ENCODE results near the gene UGT1A8. TPM values are rescaled to one million over a fixed set of nuclear protein-coding genes. Genes with fewer than 3 reads are reported as not detected.

The UGT1A8 gene
- total RNA-seq, 4 donors from 2014 or later = 1.1 to 15.1 (median 9.4) TPM

DNA sequence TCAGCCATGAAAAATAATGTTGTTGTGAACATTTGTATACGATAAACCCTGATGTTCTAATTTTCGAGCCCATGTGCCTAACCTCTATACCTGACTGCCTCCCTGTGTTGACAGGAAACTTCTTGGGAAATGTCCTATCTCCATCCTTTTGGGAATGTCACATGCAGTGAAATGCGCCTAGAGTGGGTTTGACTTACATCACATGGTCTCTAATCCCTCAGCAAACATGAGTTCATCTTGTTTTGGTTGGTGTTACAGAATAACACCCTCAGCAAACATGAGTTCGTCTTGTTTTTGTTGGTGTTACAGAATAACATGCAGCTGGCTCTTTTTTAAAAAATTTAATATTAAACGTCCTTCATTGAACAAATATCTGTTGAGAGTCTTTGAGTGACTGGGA, 70.9 kb downstream of the UGT1A8 start:
- Histone ChIP-seq H3K4me1 (peaks cover 0 to 45% (median 35%) of the 10 kb centered on the region in 4 donors), H3K4me3 (no peak overlapping the region), H3K36me3 (no peaks in the 10 kb centered on the region), H3K9me3 (no peaks in the 10 kb centered on the region), H3K27ac (no peak overlapping the region), H3K27me3 (no peaks in the 10 kb centered on the region)
- no peak for DNase-seq
- no peak for TF ChIP-seq EP300 (IDR thresholded peaks at IDR 0.05; ENCODE audit: low read depth)
- TF ChIP-seq POLR2A (IDR thresholded peaks at IDR 0.05) = no peak
- TF ChIP-seq POLR2AphosphoS5 (IDR thresholded peaks at IDR 0.05) = no peak
- TF ChIP-seq, protein P1, sequence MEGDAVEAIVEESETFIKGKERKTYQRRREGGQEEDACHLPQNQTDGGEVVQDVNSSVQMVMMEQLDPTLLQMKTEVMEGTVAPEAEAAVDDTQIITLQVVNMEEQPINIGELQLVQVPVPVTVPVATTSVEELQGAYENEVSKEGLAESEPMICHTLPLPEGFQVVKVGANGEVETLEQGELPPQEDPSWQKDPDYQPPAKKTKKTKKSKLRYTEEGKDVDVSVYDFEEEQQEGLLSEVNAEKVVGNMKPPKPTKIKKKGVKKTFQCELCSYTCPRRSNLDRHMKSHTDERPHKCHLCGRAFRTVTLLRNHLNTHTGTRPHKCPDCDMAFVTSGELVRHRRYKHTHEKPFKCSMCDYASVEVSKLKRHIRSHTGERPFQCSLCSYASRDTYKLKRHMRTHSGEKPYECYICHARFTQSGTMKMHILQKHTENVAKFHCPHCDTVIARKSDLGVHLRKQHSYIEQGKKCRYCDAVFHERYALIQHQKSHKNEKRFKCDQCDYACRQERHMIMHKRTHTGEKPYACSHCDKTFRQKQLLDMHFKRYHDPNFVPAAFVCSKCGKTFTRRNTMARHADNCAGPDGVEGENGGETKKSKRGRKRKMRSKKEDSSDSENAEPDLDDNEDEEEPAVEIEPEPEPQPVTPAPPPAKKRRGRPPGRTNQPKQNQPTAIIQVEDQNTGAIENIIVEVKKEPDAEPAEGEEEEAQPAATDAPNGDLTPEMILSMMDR (IDR thresholded peaks at IDR 0.05) = no peak
- 52 to 73% methylated on average over 2 to 5 of the region's 5 CpGs for WGBS, 2 donors (ENCODE audit: low coverage in 1 of 2)
- in situ Hi-C loops (cut with MboI; ENCODE audit: low pct_ligation_motif_present in 1 of 4, low pct_unique_long_range_greater_than_20kb in 1 of 4, low sequenced_read_pairs in 3 of 4) = no loop called here
- intact Hi-C loops (cut with DNase I; ENCODE audit: low total_unique reads) = no loop called here

DNA sequence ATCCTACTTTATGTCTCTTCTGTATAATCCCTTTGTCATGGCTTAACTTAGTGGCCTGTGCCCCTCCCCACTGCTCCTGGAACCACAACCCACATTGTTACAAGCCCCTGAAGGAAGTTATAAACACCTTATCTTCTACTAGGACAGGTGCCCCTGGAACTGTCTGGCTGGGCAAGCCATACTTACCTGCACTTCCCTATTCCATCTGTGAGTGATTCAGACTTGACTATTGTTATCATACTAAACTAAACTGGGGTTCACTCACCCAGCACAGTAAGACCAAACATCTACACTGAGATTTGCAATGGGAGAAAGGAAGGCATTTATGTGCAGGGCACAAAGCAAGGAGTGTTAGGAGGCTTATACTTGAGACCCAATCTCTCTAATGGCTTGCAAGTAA, 71.6 kb downstream of the UGT1A8 start:
- H3K9me3 ChIP-seq = no peaks in the 10 kb centered on the region
- peaks cover 0 to 48% (median 36%) of the 10 kb centered on the region in 4 donors for H3K4me1 ChIP-seq
- in situ Hi-C loops (cut with MboI; ENCODE audit: low pct_ligation_motif_present in 1 of 4, low pct_unique_long_range_greater_than_20kb in 1 of 4, low sequenced_read_pairs in 3 of 4) (no loop called here), intact Hi-C loops (cut with DNase I; ENCODE audit: low total_unique reads) (no loop called here)
- H3K4me3 ChIP-seq = no peak overlapping the region
- no peaks in the 10 kb centered on the region for H3K36me3 ChIP-seq
- no peak for DNase-seq
- H3K27ac ChIP-seq = peak overlapping the region in 2 of 4 donors; percentile 32 to 54
- H3K27me3 ChIP-seq = no peaks in the 10 kb centered on the region
- TF ChIP-seq POLR2AphosphoS5 (IDR thresholded peaks at IDR 0.05) (no peak), POLR2A (IDR thresholded peaks at IDR 0.05) (no peak), EP300 (IDR thresholded peaks at IDR 0.05; ENCODE audit: low read depth) (no peak)
- TF ChIP-seq, protein P1 (IDR thresholded peaks at IDR 0.05) = no peak

DNA sequence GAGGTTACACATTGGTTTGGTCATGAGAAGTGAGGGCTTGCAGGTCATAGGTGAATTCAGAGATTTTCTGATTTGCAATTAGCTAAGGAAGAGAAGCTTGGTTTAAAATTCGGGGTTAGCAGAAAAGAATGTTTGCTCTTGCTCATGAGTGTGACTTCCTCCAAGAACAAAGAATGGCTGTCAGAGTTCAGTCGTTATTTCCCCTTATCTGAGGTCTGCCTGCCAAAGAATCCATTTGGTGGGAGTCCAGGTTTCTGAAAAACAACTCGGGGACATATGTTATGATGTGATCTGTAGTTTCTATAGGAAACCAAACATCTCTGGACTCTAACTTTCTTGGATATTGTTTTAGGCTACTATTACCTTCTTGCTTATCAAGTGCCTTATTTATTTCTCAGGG, 72.1 kb downstream of the UGT1A8 start:
- Histone ChIP-seq H3K27ac (peak overlapping the region in 2 of 4 donors; percentile 32 to 54), H3K4me3 (no peak overlapping the region), H3K36me3 (no peaks in the 10 kb centered on the region), H3K27me3 (no peaks in the 10 kb centered on the region), H3K9me3 (no peaks in the 10 kb centered on the region), H3K4me1 (peaks cover 0 to 45% (median 33%) of the 10 kb centered on the region in 4 donors)
- intact Hi-C loops (cut with DNase I; ENCODE audit: low total_unique reads) (no loop called here), in situ Hi-C loops (cut with MboI; ENCODE audit: low pct_ligation_motif_present in 1 of 4, low pct_unique_long_range_greater_than_20kb in 1 of 4, low sequenced_read_pairs in 3 of 4) (no loop called here)
- TF ChIP-seq, protein P1 (IDR thresholded peaks at IDR 0.05) = no peak
- TF ChIP-seq POLR2AphosphoS5 (IDR thresholded peaks at IDR 0.05) (no peak), POLR2A (IDR thresholded peaks at IDR 0.05) (no peak), EP300 (IDR thresholded peaks at IDR 0.05; ENCODE audit: low read depth) (no peak)
- no peak for DNase-seq
- 0 to 13% methylated on average over 2 to 3 of the region's 3 CpGs for WGBS, 2 donors (ENCODE audit: low coverage in 1 of 2)

DNA sequence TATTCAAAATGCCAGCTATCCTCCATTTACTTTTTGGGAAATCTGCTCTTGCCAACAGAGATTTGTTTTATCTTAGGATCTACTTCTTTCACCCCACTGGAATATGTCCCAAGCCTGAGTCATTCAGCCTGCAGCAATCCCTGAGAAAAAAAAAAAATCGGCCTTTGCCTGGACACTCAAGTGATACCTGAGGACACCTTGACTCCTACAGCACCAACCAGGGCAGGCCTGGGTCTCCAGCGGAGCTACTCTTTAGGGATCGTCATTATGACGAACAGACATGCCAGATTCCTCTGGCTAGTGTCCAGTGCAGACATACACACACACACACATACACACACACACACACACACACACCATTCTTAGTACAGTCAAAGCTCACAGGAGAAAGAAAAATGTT, 73.0 kb downstream of the UGT1A8 start:
- in situ Hi-C loops (cut with MboI; ENCODE audit: low pct_ligation_motif_present in 1 of 4, low pct_unique_long_range_greater_than_20kb in 1 of 4, low sequenced_read_pairs in 3 of 4) (no loop called here), intact Hi-C loops (cut with DNase I; ENCODE audit: low total_unique reads) (no loop called here)
- Histone ChIP-seq H3K27ac (peak overlapping the region in 3 of 4 donors; percentile 66 to 80 (median 74)), H3K27me3 (no peaks in the 10 kb centered on the region), H3K36me3 (no peaks in the 10 kb centered on the region), H3K9me3 (no peaks in the 10 kb centered on the region), H3K4me3 (no peak overlapping the region), H3K4me1 (peaks cover 0 to 39% (median 30%) of the 10 kb centered on the region in 4 donors)
- no peak for DNase-seq
- TF ChIP-seq, protein P1 (IDR thresholded peaks at IDR 0.05) = no peak
- TF ChIP-seq EP300 (IDR thresholded peaks at IDR 0.05; ENCODE audit: low read depth) = no peak
- TF ChIP-seq POLR2A (IDR thresholded peaks at IDR 0.05) = no peak
- no peak for TF ChIP-seq POLR2AphosphoS5 (IDR thresholded peaks at IDR 0.05)
- 53 to 55% methylated on average over 4 of the region's 4 CpGs for WGBS, 2 donors (ENCODE audit: low coverage in 1 of 2)
